ENCODE measurements around the gene GPR146.
A peak's percentile ranks its signal among the peaks of the same experiment; 100 is the strongest.

GPR146 gene

GRCh38 chr7:1052031-1052818 lies 7.9 kb downstream of the GPR146 start:
- no peak overlapping the region for H2BK5ac ChIP-seq (ENCODE audit: low read length)
- no CpG with 5 or more reads among the region's 20 CpGs for WGBS, 2 donors (ENCODE audit: extremely low coverage in 2 of 2, insufficient read length in 2 of 2, insufficient replicate concordance in 1 of 2)
- no peak for DNase-seq (ENCODE audit: low spot score)
- H3K27me3 ChIP-seq (ENCODE audit: control insufficient read depth in 3 of 3, insufficient read depth in 3 of 3, low read depth in 1 of 3, low read length in 3 of 3), result no peaks in the 10 kb centered on the region
- peaks cover 33 to 36% of the 10 kb centered on the region in 2 donors for H3K4me1 ChIP-seq (ENCODE audit: control insufficient read depth in 2 of 2, insufficient read depth in 1 of 2, low read depth in 1 of 2, low read length in 2 of 2)
- no peak overlapping the region for H2BK120ac ChIP-seq (ENCODE audit: low read depth, low read length)
- no peak overlapping the region for H3K4ac ChIP-seq (ENCODE audit: low read length)
- H3K23ac ChIP-seq (ENCODE audit: low read depth, low read length, poor library complexity), result peak overlapping the region; percentile 22
- H2BK12ac ChIP-seq (ENCODE audit: low read length), result peak overlapping the region; percentile 75
- peak overlapping the region; percentile 47 for H4K91ac ChIP-seq (ENCODE audit: low read depth, low read length, poor library complexity)
- peaks cover 7% of the 10 kb centered on the region for H3K79me1 ChIP-seq (ENCODE audit: low read depth, low read length)
- no peak overlapping the region for H2AFZ ChIP-seq (ENCODE audit: low read length)
- no peak overlapping the region for H2BK15ac ChIP-seq (ENCODE audit: low read length)
- peaks cover 0 to 3% of the 10 kb centered on the region in 2 donors for H3K36me3 ChIP-seq (replicated peaks in 1 of 2; ENCODE audit: control insufficient read depth in 2 of 2, insufficient read depth in 2 of 2, low read length in 2 of 2)
- H3K4me3 ChIP-seq (ENCODE audit: low read length in 2 of 2), result no peak overlapping the region
- H3K14ac ChIP-seq (ENCODE audit: low read length), result no peak overlapping the region
- H3K27ac ChIP-seq (replicated peaks; ENCODE audit: low read length), result no peak overlapping the region
- no peaks in the 10 kb centered on the region for H3K9me3 ChIP-seq (replicated peaks in 1 of 2; ENCODE audit: control insufficient read depth in 2 of 2, insufficient read depth in 1 of 2, low read depth in 1 of 2, low read length in 2 of 2)
- no peak overlapping the region for H3K4me2 ChIP-seq (ENCODE audit: insufficient read depth, low read length, poor library complexity, severe bottlenecking)
- H2AK5ac ChIP-seq (ENCODE audit: low read depth, low read length), result peak overlapping the region; percentile 44
- H4K8ac ChIP-seq (ENCODE audit: low read depth, low read length), result no peak overlapping the region
- H3K18ac ChIP-seq (ENCODE audit: low read length), result peak overlapping the region; percentile 66
- H3K9ac ChIP-seq (ENCODE audit: low read depth, low read length, poor library complexity), result peak overlapping the region; percentile 39

- peak overlapping the region; percentile 47 for H2BK15ac ChIP-seq (ENCODE audit: low read length)
- H2BK120ac ChIP-seq (ENCODE audit: low read depth, low read length), result no peak overlapping the region
- peak overlapping the region; percentile 44 for H2AK5ac ChIP-seq (ENCODE audit: low read depth, low read length)
- H3K79me1 ChIP-seq (ENCODE audit: low read depth, low read length), result peaks cover 11% of the 10 kb centered on the region
- no peaks in the 10 kb centered on the region for H3K27me3 ChIP-seq (ENCODE audit: control insufficient read depth in 3 of 3, insufficient read depth in 3 of 3, low read depth in 1 of 3, low read length in 3 of 3)
- peak overlapping the region; percentile 77 for H3K14ac ChIP-seq (ENCODE audit: low read length)
- no peak overlapping the region for H2BK5ac ChIP-seq (ENCODE audit: low read length)
- H3K4me3 ChIP-seq (ENCODE audit: low read length in 2 of 2), result no peak overlapping the region
- H4K8ac ChIP-seq (ENCODE audit: low read depth, low read length), result no peak overlapping the region
- peak overlapping the region; percentile 4 for H3K4ac ChIP-seq (ENCODE audit: low read length)
- no peak overlapping the region for H3K27ac ChIP-seq (replicated peaks; ENCODE audit: low read length)
- peaks cover 4 to 6% of the 10 kb centered on the region in 2 donors for H3K36me3 ChIP-seq (replicated peaks in 1 of 2; ENCODE audit: control insufficient read depth in 2 of 2, insufficient read depth in 2 of 2, low read length in 2 of 2)
- no peaks in the 10 kb centered on the region for H3K9me3 ChIP-seq (replicated peaks in 1 of 2; ENCODE audit: control insufficient read depth in 2 of 2, insufficient read depth in 1 of 2, low read depth in 1 of 2, low read length in 2 of 2)
- peak overlapping the region; percentile 80 for H2BK12ac ChIP-seq (ENCODE audit: low read length)
- H3K4me1 ChIP-seq (ENCODE audit: control insufficient read depth in 2 of 2, insufficient read depth in 1 of 2, low read depth in 1 of 2, low read length in 2 of 2), result peaks cover 33% of the 10 kb centered on the region in 2 donors
- peak overlapping the region; percentile 98 for H3K18ac ChIP-seq (ENCODE audit: low read length)
- DNase-seq (ENCODE audit: low spot score), result no peak
- H2AFZ ChIP-seq (ENCODE audit: low read length), result no peak overlapping the region
- peak overlapping the region; percentile 14 for H3K9ac ChIP-seq (ENCODE audit: low read depth, low read length, poor library complexity)
- no peak overlapping the region for H3K4me2 ChIP-seq (ENCODE audit: insufficient read depth, low read length, poor library complexity, severe bottlenecking)
- no CpG with 5 or more reads among the region's 17 CpGs for WGBS, 2 donors (ENCODE audit: extremely low coverage in 2 of 2, insufficient read length in 2 of 2, insufficient replicate concordance in 1 of 2)
- H3K23ac ChIP-seq (ENCODE audit: low read depth, low read length, poor library complexity), result peak overlapping the region; percentile 60
- no peak overlapping the region for H4K91ac ChIP-seq (ENCODE audit: low read depth, low read length, poor library complexity)
These were observed 8.7 kb downstream of the GPR146 start for GRCh38 chr7:1053002-1053411.

DNA sequence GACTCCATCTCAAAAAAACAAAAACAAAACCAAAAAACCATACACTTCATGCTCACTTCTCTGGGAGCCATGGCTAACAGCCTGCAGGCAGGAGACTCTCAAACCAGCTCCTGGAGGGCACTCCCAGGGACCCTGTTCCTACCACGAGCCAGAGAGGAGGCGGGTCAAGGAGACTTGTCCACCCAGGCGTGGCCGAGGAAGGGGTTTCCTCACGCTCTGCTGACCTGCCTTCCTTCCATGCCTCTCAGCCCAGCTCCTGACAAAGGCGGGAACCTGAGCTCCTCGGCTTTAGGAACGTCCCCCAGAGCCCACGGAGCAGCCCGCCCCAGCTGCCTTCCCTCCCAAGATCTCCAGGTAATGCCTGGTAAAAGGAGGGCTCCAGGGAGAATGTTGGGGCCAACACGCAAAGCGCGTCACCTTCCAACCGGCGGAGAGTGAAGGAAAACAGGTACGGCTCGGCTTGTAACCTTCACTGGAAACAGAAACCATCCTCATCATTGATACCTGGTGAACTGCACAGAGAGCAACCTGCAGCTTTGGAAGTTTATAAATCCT lies 9.5 kb downstream of the GPR146 start:
- Histone ChIP-seq H3K27me3 (ENCODE audit: control insufficient read depth in 3 of 3, insufficient read depth in 3 of 3, low read depth in 1 of 3, low read length in 3 of 3) (no peaks in the 10 kb centered on the region), H4K8ac (ENCODE audit: low read depth, low read length) (no peak overlapping the region), H3K4me3 (ENCODE audit: low read length in 2 of 2) (no peak overlapping the region), H2BK15ac (ENCODE audit: low read length) (no peak overlapping the region), H3K4me2 (ENCODE audit: insufficient read depth, low read length, poor library complexity, severe bottlenecking) (no peak overlapping the region), H3K79me1 (ENCODE audit: low read depth, low read length) (peaks cover 11% of the 10 kb centered on the region), H3K27ac (replicated peaks; ENCODE audit: low read length) (peak overlapping the region; percentile 65), H2AFZ (ENCODE audit: low read length) (no peak overlapping the region), H2BK12ac (ENCODE audit: low read length) (no peak overlapping the region), H2BK5ac (ENCODE audit: low read length) (no peak overlapping the region), H2AK5ac (ENCODE audit: low read depth, low read length) (no peak overlapping the region), H3K4ac (ENCODE audit: low read length) (peak overlapping the region; percentile 60), H3K9ac (ENCODE audit: low read depth, low read length, poor library complexity) (peak overlapping the region; percentile 1), H3K14ac (ENCODE audit: low read length) (no peak overlapping the region), H3K36me3 (replicated peaks in 1 of 2; ENCODE audit: control insufficient read depth in 2 of 2, insufficient read depth in 2 of 2, low read length in 2 of 2) (peaks cover 7 to 9% of the 10 kb centered on the region in 2 donors), H4K91ac (ENCODE audit: low read depth, low read length, poor library complexity) (no peak overlapping the region), H3K9me3 (replicated peaks in 1 of 2; ENCODE audit: control insufficient read depth in 2 of 2, insufficient read depth in 1 of 2, low read depth in 1 of 2, low read length in 2 of 2) (no peaks in the 10 kb centered on the region), H3K4me1 (ENCODE audit: control insufficient read depth in 2 of 2, insufficient read depth in 1 of 2, low read depth in 1 of 2, low read length in 2 of 2) (peaks cover 31 to 34% of the 10 kb centered on the region in 2 donors), H2BK120ac (ENCODE audit: low read depth, low read length) (no peak overlapping the region), H3K18ac (ENCODE audit: low read length) (peak overlapping the region; percentile 20), H3K23ac (ENCODE audit: low read depth, low read length, poor library complexity) (no peak overlapping the region)
- no peak for DNase-seq (ENCODE audit: low spot score)
- WGBS, 2 donors (ENCODE audit: extremely low coverage in 2 of 2, insufficient read length in 2 of 2, insufficient replicate concordance in 1 of 2), result no CpG with 5 or more reads among the region's 17 CpGs

DNA sequence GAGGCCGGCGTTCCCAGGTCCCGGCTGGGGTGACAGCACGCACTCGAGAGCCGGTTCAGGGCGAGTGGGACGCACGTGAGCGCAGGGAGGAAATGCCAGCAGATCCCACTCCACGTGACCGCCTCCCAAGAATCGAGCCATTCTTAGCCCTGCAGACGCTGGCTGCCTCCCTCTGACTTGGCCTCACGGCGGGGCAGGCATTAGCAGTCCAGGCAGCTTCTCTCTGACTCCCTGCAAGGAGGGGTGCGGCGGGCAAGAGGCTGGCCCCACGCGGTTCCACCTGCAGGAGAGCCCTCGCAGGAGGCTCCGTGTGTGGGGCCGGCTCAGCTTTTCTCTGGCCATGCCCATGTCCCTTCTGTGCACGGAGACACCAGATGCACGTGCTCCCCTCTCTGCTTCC lies 10.1 kb downstream of the GPR146 start:
- peak overlapping the region; percentile 46 for H2BK12ac ChIP-seq (ENCODE audit: low read length)
- H3K36me3 ChIP-seq (replicated peaks in 1 of 2; ENCODE audit: control insufficient read depth in 2 of 2, insufficient read depth in 2 of 2, low read length in 2 of 2), result peaks cover 7 to 9% of the 10 kb centered on the region in 2 donors
- H2AFZ ChIP-seq (ENCODE audit: low read length), result no peak overlapping the region
- H3K4me3 ChIP-seq (ENCODE audit: low read length in 2 of 2), result no peak overlapping the region
- H3K9ac ChIP-seq (ENCODE audit: low read depth, low read length, poor library complexity), result peak overlapping the region; percentile 74
- peak overlapping the region; percentile 94 for H3K18ac ChIP-seq (ENCODE audit: low read length)
- H2BK120ac ChIP-seq (ENCODE audit: low read depth, low read length), result peak overlapping the region; percentile 57
- H3K4me1 ChIP-seq (ENCODE audit: control insufficient read depth in 2 of 2, insufficient read depth in 1 of 2, low read depth in 1 of 2, low read length in 2 of 2), result peaks cover 25 to 37% of the 10 kb centered on the region in 2 donors
- H2BK5ac ChIP-seq (ENCODE audit: low read length), result peak overlapping the region; percentile 44
- H3K27me3 ChIP-seq (ENCODE audit: control insufficient read depth in 3 of 3, insufficient read depth in 3 of 3, low read depth in 1 of 3, low read length in 3 of 3), result no peaks in the 10 kb centered on the region
- no peak overlapping the region for H4K8ac ChIP-seq (ENCODE audit: low read depth, low read length)
- H3K79me1 ChIP-seq (ENCODE audit: low read depth, low read length), result peaks cover 11% of the 10 kb centered on the region
- WGBS, 2 donors (ENCODE audit: extremely low coverage in 2 of 2, insufficient read length in 2 of 2, insufficient replicate concordance in 1 of 2), result no CpG with 5 or more reads among the region's 25 CpGs
- H3K4ac ChIP-seq (ENCODE audit: low read length), result peak overlapping the region; percentile 55
- peak overlapping the region; percentile 3 for H3K14ac ChIP-seq (ENCODE audit: low read length)
- peak overlapping the region; percentile 69 for H2BK15ac ChIP-seq (ENCODE audit: low read length)
- H3K9me3 ChIP-seq (replicated peaks in 1 of 2; ENCODE audit: control insufficient read depth in 2 of 2, insufficient read depth in 1 of 2, low read depth in 1 of 2, low read length in 2 of 2), result no peaks in the 10 kb centered on the region
- H4K91ac ChIP-seq (ENCODE audit: low read depth, low read length, poor library complexity), result peak overlapping the region; percentile 68
- H3K27ac ChIP-seq (replicated peaks; ENCODE audit: low read length), result peak overlapping the region; percentile 65
- DNase-seq (ENCODE audit: low spot score), result no peak
- H3K23ac ChIP-seq (ENCODE audit: low read depth, low read length, poor library complexity), result no peak overlapping the region
- peak overlapping the region; percentile 66 for H2AK5ac ChIP-seq (ENCODE audit: low read depth, low read length)
- no peak overlapping the region for H3K4me2 ChIP-seq (ENCODE audit: insufficient read depth, low read length, poor library complexity, severe bottlenecking)
